Suprapubic skin (tissue), 4 donors: ENCODE measurements around the gene ATXN7L2. TPM values are rescaled to one million over a fixed set of nuclear protein-coding genes. Genes with fewer than 3 reads are reported as not detected.

ENCODE experiments used
- DNase-seq, 2 donors: peaks; one replicate each; pipeline ENCODE4 v3.0.0-alpha.2; 2019; ENCODE audit warnings: low spot score in 2 of 2
- H3K27ac ChIP-seq: fragments of 200-600 bp; sonication (generic); one replicate; pipeline ENCODE4 v1.5.1; 2019
- H3K27me3 ChIP-seq: fragments of 200-600 bp; sonication (generic); one replicate; pipeline ENCODE4 v1.5.1; 2019
- H3K36me3 ChIP-seq: fragments of 200-600 bp; sonication (generic); one replicate; pipeline ENCODE4 v1.5.1; 2019
- H3K4me1 ChIP-seq: fragments of 200-600 bp; sonication (generic); one replicate; pipeline ENCODE4 v1.5.1; 2019
- H3K4me3 ChIP-seq: fragments of 200-600 bp; sonication (generic); one replicate; pipeline ENCODE4 v1.5.1; 2019; ENCODE audit warnings: mild to moderate bottlenecking
- H3K9me3 ChIP-seq: fragments of 200-600 bp; sonication (generic); one replicate; pipeline ENCODE4 v1.5.1; 2019
- CTCF ChIP-seq, 2 donors: fragments of 200-600 bp in 1 of 2; fragments of 450-650 bp in 1 of 2; sonication (generic) in 1 of 2; IDR thresholded peaks; one replicate each; pipeline ENCODE4 v1.5.1; 2016 to 2019; ENCODE audit warnings: antibody characterized with exemption in 2 of 2, mild to moderate bottlenecking in 1 of 2, moderate library complexity in 1 of 2
- EP300 ChIP-seq: sonication (generic); formaldehyde crosslinking; IDR thresholded peaks from one replicate; pipeline ENCODE4 v1.6.1; 2017; ENCODE audit warnings: antibody characterized with exemption
- POLR2A ChIP-seq, 2 donors: fragments of 450-650 bp; IDR thresholded peaks; one replicate each; pipeline ENCODE4 v1.6.1; 2017; ENCODE audit warnings: antibody characterized with exemption in 2 of 2, mild to moderate bottlenecking in 2 of 2, moderate library complexity in 2 of 2
- POLR2AphosphoS5 ChIP-seq, 3 donors: sonication (generic); formaldehyde crosslinking; IDR thresholded peaks; one replicate each; pipeline ENCODE4 v1.6.1; 2017; ENCODE audit warnings: antibody characterized with exemption in 3 of 3
- WGBS: methylation state at CpG from one replicate; pipeline ENCODE4 v1.1.5; 2018; 5-methylcytosine and 5-hydroxymethylcytosine counted together
- total RNA-seq, 4 donors: library from RNA; depleted of rRNA; stranded (reverse); fragments of >200 nt; gene quantifications; one replicate each; pipeline ENCODE4 v1.1.0, GENCODE V29; 2016

ATXN7L2 gene
- 1 to 10 TPM; 5.1 to 8.4 (median 7.2) TPM for total RNA-seq

GRCh38 chr1:109483672-109484518 lies at the start of gene ATXN7L2:
Gene ATXN7L2, plus strand, starts transcription at chr1:109483905. Its CDS starts 49 bp downstream, at chr1:109483954.
- Histone ChIP-seq H3K27me3 (no peaks in the 10 kb centered on the region), H3K36me3 (peaks cover 14% of the 10 kb centered on the region), H3K27ac (peak within 1 kb of the TSS; percentile 97), H3K4me1 (peaks cover 23% of the 10 kb centered on the region), H3K4me3 (peak within 1 kb of the TSS; percentile 77), H3K9me3 (no peaks in the 10 kb centered on the region)
- peak in 1 of 3 donors; percentile 42 for TF ChIP-seq POLR2AphosphoS5 (IDR thresholded peaks at IDR 0.05)
- no peak for TF ChIP-seq CTCF (IDR thresholded peaks at IDR 0.05)
- TF ChIP-seq POLR2A (IDR thresholded peaks at IDR 0.05), result peak in 1 of 2 donors; percentile 26
- DNase-seq, result peak; percentile 92 to 94
- WGBS, result under 1% methylated on average over 41 of the region's 73 CpGs

GRCh38 chr1:109434484-109434883 lies 49.2 kb upstream of the ATXN7L2 start:
- Histone ChIP-seq H3K4me1 (no peaks in the 10 kb centered on the region), H3K9me3 (no peaks in the 10 kb centered on the region), H3K36me3 (no peaks in the 10 kb centered on the region), H3K4me3 (no peak overlapping the region), H3K27ac (no peak overlapping the region), H3K27me3 (no peaks in the 10 kb centered on the region)
- TF ChIP-seq POLR2A (IDR thresholded peaks at IDR 0.05), result no peak
- TF ChIP-seq CTCF (IDR thresholded peaks at IDR 0.05), result no peak
- no peak for TF ChIP-seq POLR2AphosphoS5 (IDR thresholded peaks at IDR 0.05)
- no peak for TF ChIP-seq EP300
- 100% methylated on average over 1 of the region's 1 CpG for WGBS
- no peak for DNase-seq

GRCh38 chr1:109438798-109439297 lies 44.9 kb upstream of the ATXN7L2 start:
- WGBS, result 73% methylated on average over 3 of the region's 3 CpGs
- DNase-seq, result no peak
- H3K27ac ChIP-seq, result no peak overlapping the region

GRCh38 chr1:109441069-109441468 lies 42.6 kb upstream of the ATXN7L2 start:
- Histone ChIP-seq H3K36me3 (no peaks in the 10 kb centered on the region), H3K9me3 (no peaks in the 10 kb centered on the region), H3K4me3 (no peak overlapping the region), H3K4me1 (no peaks in the 10 kb centered on the region), H3K27ac (no peak overlapping the region), H3K27me3 (peaks cover 32% of the 10 kb centered on the region)
- DNase-seq, result no peak
- no peak for TF ChIP-seq CTCF (IDR thresholded peaks at IDR 0.05)
- no peak for TF ChIP-seq POLR2AphosphoS5 (IDR thresholded peaks at IDR 0.05)
- no peak for TF ChIP-seq POLR2A (IDR thresholded peaks at IDR 0.05)
- TF ChIP-seq EP300, result no peak
- 31% methylated on average over 1 of the region's 1 CpG for WGBS

More at GRCh38 chr1:109438798-109439297, 44.9 kb upstream of the ATXN7L2 start:
- H3K27me3 ChIP-seq, result peaks cover 21% of the 10 kb centered on the region
- no peak overlapping the region for H3K4me3 ChIP-seq
- no peaks in the 10 kb centered on the region for H3K36me3 ChIP-seq
- no peaks in the 10 kb centered on the region for H3K9me3 ChIP-seq
- TF ChIP-seq POLR2A (IDR thresholded peaks at IDR 0.05) (no peak), EP300 (no peak)
- H3K4me1 ChIP-seq, result no peaks in the 10 kb centered on the region

GRCh38 chr1:109443476-109443875 lies 40.2 kb upstream of the ATXN7L2 start:
- TF ChIP-seq CTCF (IDR thresholded peaks at IDR 0.05) (no peak), POLR2A (IDR thresholded peaks at IDR 0.05) (no peak), POLR2AphosphoS5 (IDR thresholded peaks at IDR 0.05) (no peak), EP300 (no peak)
- Histone ChIP-seq H3K4me3 (no peak overlapping the region), H3K27me3 (peaks cover 35% of the 10 kb centered on the region), H3K9me3 (no peaks in the 10 kb centered on the region), H3K36me3 (no peaks in the 10 kb centered on the region), H3K27ac (no peak overlapping the region), H3K4me1 (no peaks in the 10 kb centered on the region)
- WGBS, result 65% methylated on average over 2 of the region's 2 CpGs
- DNase-seq, result no peak
